Retina (tissue), 1 donor: ENCODE data around the gene TUBA1C.
"Not testable (repeated sequence)": the region's sequence is repeated elsewhere in the genome, so short reads cannot be mapped to it uniquely, and the experiment has no call there.

ENCODE experiments used
- DNase-seq: peaks from one replicate; pipeline ENCODE4 v3.0.0-alpha.2; 2016

The TUBA1C gene

DNA sequence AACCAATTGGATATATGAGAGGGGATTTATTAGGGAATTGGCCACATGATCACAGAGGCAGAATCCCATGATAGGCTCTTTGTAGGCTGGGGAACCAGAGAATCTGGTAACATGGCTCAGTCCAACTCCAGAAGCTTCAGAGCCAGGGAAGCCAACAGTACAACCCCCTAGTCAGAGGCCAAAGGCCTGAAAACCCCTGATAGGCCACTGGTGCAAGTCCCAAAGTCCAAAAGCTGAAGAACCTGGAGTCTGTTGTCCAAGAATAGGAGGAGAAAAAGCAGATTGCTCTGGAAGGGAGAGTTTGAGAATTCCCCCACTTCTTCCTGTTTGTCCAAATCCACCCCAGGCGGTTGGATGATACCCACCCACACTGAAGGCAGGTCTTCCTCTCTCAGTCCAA, 49.9 kb downstream of the TUBA1C start:
- no peak for DNase-seq

DNA sequence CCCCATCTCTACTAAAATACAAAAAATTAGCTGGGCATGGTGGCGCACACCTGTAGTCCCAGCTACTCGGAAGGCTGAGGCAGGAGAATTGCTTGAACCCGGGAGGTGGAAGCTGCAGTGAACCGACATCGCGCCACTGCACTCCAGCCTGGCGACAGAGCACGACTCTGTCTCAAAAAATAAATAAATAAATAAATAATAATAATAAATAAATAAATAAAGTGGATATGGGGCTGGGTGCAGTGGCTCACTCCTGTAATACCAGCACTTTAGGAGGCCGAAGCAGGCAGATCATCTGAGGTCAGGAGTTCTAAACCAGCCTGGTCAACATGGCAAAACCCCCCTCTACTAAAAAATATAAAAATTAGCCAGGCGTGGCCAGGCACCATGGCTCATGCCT, 52.2 kb downstream of the TUBA1C start:
- DNase-seq, result not testable (repeated sequence)

DNA sequence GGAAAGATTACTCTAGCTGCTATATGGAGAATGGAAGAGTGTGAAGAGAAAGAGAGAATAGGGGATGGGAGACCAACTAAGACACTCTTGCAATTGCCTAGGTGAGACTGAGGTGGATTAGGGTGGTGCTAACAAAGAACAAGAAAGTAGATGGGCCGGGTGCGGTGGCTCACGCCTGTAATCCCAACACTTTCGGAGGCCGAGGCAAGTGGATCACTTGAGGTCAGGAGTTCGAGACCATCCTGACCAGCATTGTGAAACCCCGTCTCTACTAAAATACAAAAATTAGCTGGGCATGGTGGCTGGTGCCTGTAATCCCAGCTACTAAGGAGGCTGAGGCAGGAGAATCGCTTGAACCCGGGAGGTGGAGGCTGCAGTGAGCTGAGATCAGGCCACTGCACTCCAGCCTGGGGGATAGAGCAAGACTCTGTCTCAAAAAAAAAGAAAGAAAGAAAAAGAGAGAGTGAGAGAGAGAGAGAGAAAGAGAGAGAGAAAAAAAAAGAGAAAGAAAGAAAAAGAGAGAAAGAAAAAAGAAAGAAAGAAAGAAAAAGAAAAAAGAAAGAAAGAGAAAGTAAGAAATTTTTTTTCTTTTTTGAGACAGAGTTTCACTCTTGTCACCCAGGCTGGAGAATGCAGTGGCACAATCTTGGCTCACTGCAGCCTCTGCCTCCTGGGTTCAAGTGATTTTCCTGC, 55.7 kb downstream of the TUBA1C start:
- not testable (repeated sequence) for DNase-seq

DNA sequence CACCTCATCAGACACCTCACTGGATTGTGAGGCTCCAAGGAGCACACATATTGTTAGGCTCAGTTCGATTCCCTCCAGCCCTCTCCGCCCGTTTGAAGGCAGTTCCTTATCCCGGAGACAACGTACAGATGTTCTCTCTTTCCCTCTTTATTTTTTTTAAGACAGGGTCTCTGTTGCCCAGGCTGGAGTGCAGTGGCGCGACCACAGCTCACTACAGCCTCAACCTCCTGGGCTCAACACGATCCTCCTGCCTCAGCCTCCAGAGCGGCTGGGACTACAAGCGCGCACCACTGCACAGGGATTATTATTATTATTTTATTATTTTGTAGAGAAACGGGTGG, 57.5 kb downstream of the TUBA1C start:
- DNase-seq, result no peak

DNA sequence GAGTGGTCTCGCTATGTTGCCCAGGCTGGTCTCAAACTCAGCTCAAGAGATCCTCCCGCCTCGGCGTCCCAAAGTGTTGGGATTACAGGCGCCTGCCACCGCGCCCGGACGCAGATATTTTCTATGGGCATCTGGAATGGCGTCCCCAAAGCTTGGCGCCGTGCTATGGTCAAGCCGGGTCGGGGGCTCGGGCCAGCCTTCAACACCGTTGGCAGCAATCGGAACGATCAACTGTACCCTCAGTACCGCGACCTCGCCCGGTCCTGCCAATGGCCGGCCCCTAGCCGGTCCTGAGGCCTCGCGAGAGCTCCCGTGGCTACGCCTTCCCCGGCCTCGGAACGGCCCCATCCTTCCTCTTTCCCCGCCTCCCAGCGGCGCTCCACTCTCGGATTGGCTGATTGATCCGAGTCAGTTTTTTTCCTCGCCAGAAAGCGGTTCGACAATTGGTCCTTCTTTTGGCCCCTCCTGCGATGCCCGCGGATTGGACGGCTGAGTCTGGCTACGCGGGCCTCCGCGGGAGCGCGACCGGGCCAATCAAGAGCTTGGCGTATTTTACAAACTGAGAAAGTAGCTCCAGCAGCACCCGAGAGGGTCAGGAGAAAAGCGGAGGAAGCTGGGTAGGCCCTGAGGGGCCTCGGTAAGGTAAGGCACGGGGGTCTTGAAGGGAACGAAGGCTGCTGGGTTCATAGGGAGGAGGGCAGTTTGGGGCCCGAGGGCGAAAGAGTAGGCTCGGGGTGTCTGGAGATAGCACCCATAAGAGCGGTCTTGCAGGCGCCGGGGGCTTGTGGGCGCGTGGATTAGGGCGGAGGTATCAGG, 58.0 kb downstream of the TUBA1C start, which contains the start of gene TROAP:
Gene TROAP, plus strand, starts transcription at position 548 of the 816 bp plus-strand sequence. CDS start 354 bp downstream, outside the sequence.
- DNase-seq, result peak; percentile 97

DNA sequence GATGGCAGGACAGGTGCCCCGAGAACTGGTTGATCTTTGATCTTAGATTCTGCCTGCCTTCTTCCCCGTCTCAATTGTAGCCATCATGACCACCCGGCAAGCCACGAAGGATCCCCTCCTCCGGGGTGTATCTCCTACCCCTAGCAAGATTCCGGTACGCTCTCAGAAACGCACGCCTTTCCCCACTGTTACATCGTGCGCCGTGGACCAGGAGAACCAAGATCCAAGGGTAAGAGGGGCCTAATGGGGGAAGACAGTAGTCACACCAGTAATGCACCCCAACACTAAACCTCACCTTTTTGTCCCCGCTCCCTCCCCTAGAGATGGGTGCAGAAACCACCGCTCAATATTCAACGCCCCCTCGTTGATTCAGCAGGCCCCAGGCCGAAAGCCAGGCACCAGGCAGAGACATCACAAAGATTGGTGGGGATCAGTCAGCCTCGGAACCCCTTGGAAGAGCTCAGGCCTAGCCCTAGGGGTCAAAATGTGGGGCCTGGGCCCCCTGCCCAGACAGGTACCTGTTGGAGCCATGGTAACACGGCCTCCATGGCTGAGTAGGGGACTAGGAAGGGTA, 58.7 kb downstream of the TUBA1C start:
- no peak for DNase-seq
